GM23248 (cell line): ENCODE measurements around the gene WFIKKN2.

Source experiments
- EZH2 ChIP-seq: fragments of 200-600 bp; sonication (generic); IDR thresholded peaks from 2 replicates; pipeline ENCODE4 v1.6.1; 2018; ENCODE audit warnings: antibody characterized with exemption, mild to moderate bottlenecking; ENCODE audit not compliant: insufficient read depth, poor library complexity, severe bottlenecking
- EZH2phosphoT487 ChIP-seq: fragments of 200-600 bp; sonication (generic); IDR thresholded peaks from 2 replicates; pipeline ENCODE4 v1.6.1; 2018; ENCODE audit warnings: antibody characterized with exemption, moderate library complexity, mild to moderate bottlenecking, low read depth; ENCODE audit not compliant: insufficient read depth

GRCh38 chr17:50818261-50818660, 17.1 kb upstream of the WFIKKN2 start:
- TF ChIP-seq EZH2 (no peak), EZH2phosphoT487 (no peak)
